ENCODE data around the gene KATNAL1. TPM values are rescaled to one million over a fixed set of nuclear protein-coding genes. Genes with fewer than 3 reads are reported as not detected.

KATNAL1 gene
- total and polyA plus RNA-seq, 10 of the 15 experiments (the other 5 are each of a cell fraction or from before 2014, with no cell fraction given) = 6.5 to 18.7 (median 11.7) TPM

DNA sequence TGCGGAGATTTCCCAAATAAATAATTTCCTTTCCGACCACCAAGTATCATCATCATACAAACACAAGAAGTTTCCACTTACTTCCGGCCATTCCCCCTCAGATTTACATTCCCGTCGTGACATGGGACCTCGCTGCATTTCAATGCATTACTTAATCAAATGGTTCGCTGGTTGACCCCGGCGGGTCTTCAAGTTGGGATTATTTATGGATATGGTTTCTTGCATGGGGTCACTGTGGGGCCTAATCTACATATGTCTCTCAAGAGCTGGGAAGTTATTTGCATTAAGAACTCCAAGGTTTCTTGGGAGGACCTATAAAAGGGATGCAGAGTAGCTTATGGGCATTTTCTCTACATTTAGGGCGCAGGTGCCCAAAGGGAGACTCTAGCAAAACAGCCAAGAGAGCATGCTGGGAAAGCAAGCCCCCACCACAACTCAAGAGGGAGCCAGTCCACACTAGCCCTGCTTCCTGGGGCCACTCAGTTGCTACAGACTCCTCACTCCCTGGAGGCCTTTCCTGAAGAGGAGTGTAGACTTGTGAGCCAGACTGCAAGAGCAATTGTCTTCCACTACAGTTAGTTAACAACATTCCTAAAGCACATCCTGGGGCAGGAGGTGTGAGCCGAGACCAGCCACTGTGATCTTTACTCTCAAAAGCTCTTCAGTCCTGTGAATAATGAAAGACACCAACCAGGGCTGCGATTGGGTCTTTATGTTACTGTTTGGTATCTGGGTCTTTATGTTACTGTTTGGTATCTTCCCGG lies 125.3 kb downstream of the KATNAL1 start:
- H3K4me3 ChIP-seq = no peak overlapping the region
- no peaks in the 10 kb centered on the region for H3K4me1 ChIP-seq (ENCODE audit: control insufficient read depth, insufficient read depth, low read length)
- no peaks in the 10 kb centered on the region for H3K79me2 ChIP-seq (ENCODE audit: control insufficient read depth, insufficient read depth, low read length)
- DNase-seq (ENCODE audit: low read depth, low spot score) (no peak), FAIRE-seq (no peak), ATAC-seq (no peak)
- ChIA-PET SMC1A (ENCODE audit: uncharacterized antibody, unreplicated experiment) (no interaction called here), RAD21 (ENCODE audit: unreplicated experiment) (no interaction called here), POLR2A (no interaction called here), CTCF (no interaction called here)
- TF ChIP-seq NFXL1 (IDR thresholded peaks at IDR 0.05; ENCODE audit: borderline replicate concordance) = no peak
- no peak for TF ChIP-seq JUND (IDR thresholded peaks at IDR 0.05; ENCODE audit: low read depth, low read length)
- no peak for TF ChIP-seq IRF4 (IDR thresholded peaks at IDR 0.05; ENCODE audit: low read depth, low read length)
- TF ChIP-seq PAX5 (IDR thresholded peaks at IDR 0.05; ENCODE audit: borderline replicate concordance, low read depth, low read length) = no peak
- TF ChIP-seq, protein P1, sequence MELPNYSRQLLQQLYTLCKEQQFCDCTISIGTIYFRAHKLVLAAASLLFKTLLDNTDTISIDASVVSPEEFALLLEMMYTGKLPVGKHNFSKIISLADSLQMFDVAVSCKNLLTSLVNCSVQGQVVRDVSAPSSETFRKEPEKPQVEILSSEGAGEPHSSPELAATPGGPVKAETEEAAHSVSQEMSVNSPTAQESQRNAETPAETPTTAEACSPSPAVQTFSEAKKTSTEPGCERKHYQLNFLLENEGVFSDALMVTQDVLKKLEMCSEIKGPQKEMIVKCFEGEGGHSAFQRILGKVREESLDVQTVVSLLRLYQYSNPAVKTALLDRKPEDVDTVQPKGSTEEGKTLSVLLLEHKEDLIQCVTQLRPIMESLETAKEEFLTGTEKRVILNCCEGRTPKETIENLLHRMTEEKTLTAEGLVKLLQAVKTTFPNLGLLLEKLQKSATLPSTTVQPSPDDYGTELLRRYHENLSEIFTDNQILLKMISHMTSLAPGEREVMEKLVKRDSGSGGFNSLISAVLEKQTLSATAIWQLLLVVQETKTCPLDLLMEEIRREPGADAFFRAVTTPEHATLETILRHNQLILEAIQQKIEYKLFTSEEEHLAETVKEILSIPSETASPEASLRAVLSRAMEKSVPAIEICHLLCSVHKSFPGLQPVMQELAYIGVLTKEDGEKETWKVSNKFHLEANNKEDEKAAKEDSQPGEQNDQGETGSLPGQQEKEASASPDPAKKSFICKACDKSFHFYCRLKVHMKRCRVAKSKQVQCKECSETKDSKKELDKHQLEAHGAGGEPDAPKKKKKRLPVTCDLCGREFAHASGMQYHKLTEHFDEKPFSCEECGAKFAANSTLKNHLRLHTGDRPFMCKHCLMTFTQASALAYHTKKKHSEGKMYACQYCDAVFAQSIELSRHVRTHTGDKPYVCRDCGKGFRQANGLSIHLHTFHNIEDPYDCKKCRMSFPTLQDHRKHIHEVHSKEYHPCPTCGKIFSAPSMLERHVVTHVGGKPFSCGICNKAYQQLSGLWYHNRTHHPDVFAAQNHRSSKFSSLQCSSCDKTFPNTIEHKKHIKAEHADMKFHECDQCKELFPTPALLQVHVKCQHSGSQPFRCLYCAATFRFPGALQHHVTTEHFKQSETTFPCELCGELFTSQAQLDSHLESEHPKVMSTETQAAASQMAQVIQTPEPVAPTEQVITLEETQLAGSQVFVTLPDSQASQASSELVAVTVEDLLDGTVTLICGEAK (IDR thresholded peaks at IDR 0.05; ENCODE audit: borderline replicate concordance) = no peak
- TF ChIP-seq MEF2A (IDR thresholded peaks at IDR 0.05; ENCODE audit: insufficient read depth, low read depth, low read length) = no peak
- TF ChIP-seq, protein P2, sequence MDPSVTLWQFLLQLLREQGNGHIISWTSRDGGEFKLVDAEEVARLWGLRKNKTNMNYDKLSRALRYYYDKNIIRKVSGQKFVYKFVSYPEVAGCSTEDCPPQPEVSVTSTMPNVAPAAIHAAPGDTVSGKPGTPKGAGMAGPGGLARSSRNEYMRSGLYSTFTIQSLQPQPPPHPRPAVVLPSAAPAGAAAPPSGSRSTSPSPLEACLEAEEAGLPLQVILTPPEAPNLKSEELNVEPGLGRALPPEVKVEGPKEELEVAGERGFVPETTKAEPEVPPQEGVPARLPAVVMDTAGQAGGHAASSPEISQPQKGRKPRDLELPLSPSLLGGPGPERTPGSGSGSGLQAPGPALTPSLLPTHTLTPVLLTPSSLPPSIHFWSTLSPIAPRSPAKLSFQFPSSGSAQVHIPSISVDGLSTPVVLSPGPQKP (IDR thresholded peaks at IDR 0.05; ENCODE audit: low read depth, low read length) = no peak
- no peak for TF ChIP-seq FOXK2 (IDR thresholded peaks at IDR 0.05)
- in situ Hi-C loops (cut with MboI) = no loop called here
- WGBS (ENCODE audit: insufficient coverage, insufficient replicate concordance, low lambda C conversion rate, missing lambda C conversion rate) = 68% methylated on average over 13 of the region's 13 CpGs
- H2AFZ ChIP-seq (ENCODE audit: control insufficient read depth, low read depth, low read length) = no peak overlapping the region
- intact Hi-C loops (cut with micrococcal nuclease; ENCODE audit: unreplicated experiment) = no loop called here
- no TSS peak for BruUV-seq (replicated peaks)
- H3K4me2 ChIP-seq (ENCODE audit: control insufficient read depth, insufficient read depth) = no peak overlapping the region
- no peaks in the 10 kb centered on the region for H3K36me3 ChIP-seq (ENCODE audit: control insufficient read depth in 2 of 2, insufficient read depth in 2 of 2, low read length in 1 of 2)
- H3K27me3 ChIP-seq (replicated peaks in 1 of 2; ENCODE audit: control insufficient read depth in 2 of 2, insufficient read depth in 2 of 2, low read length in 1 of 2) = no peaks in the 10 kb centered on the region
- no peaks in the 10 kb centered on the region; the same call in 2 of the 3 replicates for H3K9me3 ChIP-seq (replicated peaks; ENCODE audit: control insufficient read depth, insufficient read depth, low read length)
- H3K9ac ChIP-seq (ENCODE audit: control insufficient read depth, insufficient read depth, low read length) = no peak overlapping the region
- H4K20me1 ChIP-seq (ENCODE audit: control insufficient read depth, insufficient read depth) = no peaks in the 10 kb centered on the region
- H3K27ac ChIP-seq (ENCODE audit: control insufficient read depth, insufficient read depth) = no peak overlapping the region
